ENCODE measurements around the gene STK26. TPM values are rescaled to one million over a fixed set of nuclear protein-coding genes. Genes with fewer than 3 reads are reported as not detected.

STK26 gene
- total and polyA plus RNA-seq, 12 donors: 0.72 to 25.7 (median 1.4) TPM

DNA sequence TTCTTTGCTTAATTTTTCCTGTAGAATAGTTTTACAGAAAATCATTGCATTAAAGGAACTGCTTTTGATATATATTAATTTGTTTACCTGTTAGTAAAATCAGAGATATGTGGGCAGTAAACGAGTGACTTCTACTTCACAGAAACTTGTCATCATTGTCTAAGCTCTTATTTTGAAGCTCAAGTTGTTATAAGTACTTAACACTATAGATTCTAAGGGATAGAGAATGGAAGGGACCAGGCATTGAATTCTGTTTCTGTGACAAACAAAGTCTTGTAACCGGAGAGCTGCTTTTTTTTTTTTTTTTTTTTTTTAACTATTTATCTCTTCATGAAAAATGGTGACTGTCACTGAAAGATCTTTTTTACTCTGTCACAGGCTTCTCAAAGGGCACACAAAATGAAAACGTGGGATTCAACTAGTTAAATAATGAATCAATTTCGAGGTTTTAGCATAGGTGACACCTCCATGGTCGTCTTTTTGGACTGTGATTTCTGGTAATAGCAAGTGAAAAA lies 14.4 kb downstream of the STK26 start:
- H3K4me1 ChIP-seq (replicated peaks in 1 of 2): no peaks in the 10 kb centered on the region
- TF ChIP-seq, protein P1, sequence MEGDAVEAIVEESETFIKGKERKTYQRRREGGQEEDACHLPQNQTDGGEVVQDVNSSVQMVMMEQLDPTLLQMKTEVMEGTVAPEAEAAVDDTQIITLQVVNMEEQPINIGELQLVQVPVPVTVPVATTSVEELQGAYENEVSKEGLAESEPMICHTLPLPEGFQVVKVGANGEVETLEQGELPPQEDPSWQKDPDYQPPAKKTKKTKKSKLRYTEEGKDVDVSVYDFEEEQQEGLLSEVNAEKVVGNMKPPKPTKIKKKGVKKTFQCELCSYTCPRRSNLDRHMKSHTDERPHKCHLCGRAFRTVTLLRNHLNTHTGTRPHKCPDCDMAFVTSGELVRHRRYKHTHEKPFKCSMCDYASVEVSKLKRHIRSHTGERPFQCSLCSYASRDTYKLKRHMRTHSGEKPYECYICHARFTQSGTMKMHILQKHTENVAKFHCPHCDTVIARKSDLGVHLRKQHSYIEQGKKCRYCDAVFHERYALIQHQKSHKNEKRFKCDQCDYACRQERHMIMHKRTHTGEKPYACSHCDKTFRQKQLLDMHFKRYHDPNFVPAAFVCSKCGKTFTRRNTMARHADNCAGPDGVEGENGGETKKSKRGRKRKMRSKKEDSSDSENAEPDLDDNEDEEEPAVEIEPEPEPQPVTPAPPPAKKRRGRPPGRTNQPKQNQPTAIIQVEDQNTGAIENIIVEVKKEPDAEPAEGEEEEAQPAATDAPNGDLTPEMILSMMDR (IDR thresholded peaks at IDR 0.05): no peak
- TF ChIP-seq POLR2A (IDR thresholded peaks at IDR 0.05): no peak
- peaks cover 9% of the 10 kb centered on the region for H3K27me3 ChIP-seq
- 44 to 63% (median 50%) methylated on average over 4 to 5 of the region's 5 CpGs for WGBS, 4 donors
- intact Hi-C loops (cut with DNase I): no loop called here
- H3K27ac ChIP-seq: no peak overlapping the region
- H3K36me3 ChIP-seq (replicated peaks in 1 of 2): no peaks in the 10 kb centered on the region
- no peaks in the 10 kb centered on the region for H3K9me3 ChIP-seq (replicated peaks in 1 of 3)
- no peak overlapping the region for H3K4me3 ChIP-seq
- no peak for DNase-seq

DNA sequence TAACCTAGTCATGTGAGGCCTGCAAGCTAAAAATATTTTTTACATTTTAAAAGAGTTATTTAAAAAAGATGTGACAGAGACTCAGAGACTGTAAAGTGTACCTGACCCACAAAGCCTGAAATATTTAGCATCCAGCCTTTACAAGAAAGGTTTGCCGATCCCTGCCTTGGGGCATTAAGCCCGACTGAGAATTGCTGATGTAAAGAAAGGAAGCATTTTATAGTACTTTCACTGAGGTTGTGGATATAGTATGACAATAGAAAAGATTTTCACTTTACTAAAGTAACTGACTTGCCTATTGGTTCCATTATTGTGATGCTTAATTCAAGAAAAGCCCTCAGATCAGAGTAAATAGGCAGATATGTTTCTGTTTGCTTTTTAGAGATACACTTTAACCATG lies 17.0 kb downstream of the STK26 start:
- Histone ChIP-seq H3K4me1 (replicated peaks in 1 of 2) (no peaks in the 10 kb centered on the region), H3K27me3 (peaks cover 22% of the 10 kb centered on the region), H3K9me3 (replicated peaks in 1 of 3) (no peaks in the 10 kb centered on the region), H3K36me3 (replicated peaks in 1 of 2) (no peaks in the 10 kb centered on the region), H3K4me3 (no peak overlapping the region), H3K27ac (no peak overlapping the region)
- TF ChIP-seq POLR2A (IDR thresholded peaks at IDR 0.05): no peak
- TF ChIP-seq, protein P1 (IDR thresholded peaks at IDR 0.05): no peak
- no peak for DNase-seq
- intact Hi-C loops (cut with DNase I): no loop called here
- WGBS, 4 donors: 74 to 100% (median 78%) methylated on average over 2 of the region's 2 CpGs

DNA sequence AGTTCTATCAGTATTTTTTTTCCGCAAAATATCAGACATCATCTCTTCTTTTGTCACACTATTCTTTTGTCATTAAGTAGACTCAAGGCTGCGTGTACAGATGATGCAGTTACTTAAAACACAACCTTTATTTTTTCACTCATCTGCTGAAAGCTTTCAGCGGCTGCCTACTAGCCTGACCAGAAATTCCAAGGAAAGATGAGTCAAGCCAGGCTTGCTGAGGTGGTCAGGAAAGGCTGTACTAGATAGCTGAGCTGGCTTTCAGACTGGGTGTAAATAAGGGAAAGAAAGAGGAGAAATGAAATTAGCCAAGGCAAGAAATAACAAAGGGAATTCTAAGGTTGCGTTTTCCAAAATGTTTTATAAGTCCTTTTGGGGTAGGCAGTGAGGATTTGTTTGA lies 17.9 kb downstream of the STK26 start:
- WGBS, 4 donors: 68 to 79% (median 71%) methylated on average over 4 of the region's 4 CpGs
- TF ChIP-seq, protein P1 (IDR thresholded peaks at IDR 0.05): no peak
- TF ChIP-seq POLR2A (IDR thresholded peaks at IDR 0.05): no peak
- Histone ChIP-seq H3K36me3 (replicated peaks in 1 of 2) (no peaks in the 10 kb centered on the region), H3K4me1 (replicated peaks in 1 of 2) (no peaks in the 10 kb centered on the region), H3K4me3 (no peak overlapping the region), H3K27ac (no peak overlapping the region), H3K9me3 (replicated peaks in 1 of 3) (no peaks in the 10 kb centered on the region), H3K27me3 (peaks cover 24% of the 10 kb centered on the region)
- intact Hi-C loops (cut with DNase I): no loop called here
- no peak for DNase-seq

DNA sequence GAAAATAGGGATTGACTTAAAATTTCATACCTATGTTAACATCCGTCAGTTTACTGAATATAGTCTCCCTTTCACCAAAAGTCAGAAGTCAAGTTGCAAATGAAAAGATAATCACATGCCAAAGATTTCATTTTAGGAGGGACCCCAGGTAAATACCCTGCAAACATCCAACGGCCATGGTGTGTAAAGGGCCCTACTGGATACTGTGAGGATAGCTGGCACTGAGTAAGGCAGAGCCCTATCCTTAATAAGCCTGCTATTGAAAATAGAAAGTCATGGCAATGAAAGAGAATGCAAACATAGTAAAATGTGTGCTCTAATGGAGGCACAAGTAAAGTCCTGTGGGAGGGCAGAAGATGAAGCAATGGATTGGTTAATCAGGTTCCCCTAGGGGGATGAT lies 20.9 kb downstream of the STK26 start:
- no peak overlapping the region for H3K27ac ChIP-seq
- intact Hi-C loops (cut with DNase I): no loop called here
- WGBS, 4 donors: 63 to 91% (median 77%) methylated on average over 2 of the region's 2 CpGs
- H3K9me3 ChIP-seq (replicated peaks in 1 of 3): no peaks in the 10 kb centered on the region
- no peaks in the 10 kb centered on the region for H3K4me1 ChIP-seq (replicated peaks in 1 of 2)
- DNase-seq: no peak
- H3K4me3 ChIP-seq: no peak overlapping the region
- H3K27me3 ChIP-seq: peaks cover 24% of the 10 kb centered on the region
- no peaks in the 10 kb centered on the region for H3K36me3 ChIP-seq (replicated peaks in 1 of 2)
- TF ChIP-seq, protein P1 (IDR thresholded peaks at IDR 0.05): no peak
- no peak for TF ChIP-seq POLR2A (IDR thresholded peaks at IDR 0.05)

Measured in adrenal gland (tissue), 12 donors.